ENCODE measurements around the gene FGF10.

FGF10 gene

DNA sequence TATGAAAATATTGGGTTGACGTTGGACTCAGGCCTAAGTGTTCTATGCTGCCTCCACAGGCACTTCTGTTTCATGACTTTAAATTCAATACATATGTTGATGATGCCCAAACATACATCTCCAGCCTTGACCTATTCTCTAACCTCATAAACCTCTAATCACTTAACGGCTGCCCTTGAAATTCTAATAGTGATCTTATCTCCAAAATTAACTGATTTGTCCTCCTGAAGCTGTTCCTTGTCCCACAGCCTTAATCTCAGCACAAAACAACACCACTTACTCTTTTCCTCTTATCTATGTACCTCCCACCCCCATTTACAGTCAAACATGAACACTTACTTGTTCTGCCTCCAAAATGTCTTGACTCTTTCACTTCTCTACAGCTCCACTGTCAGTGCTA, 43.3 kb downstream of the FGF10 start:
- no peak for DNase-seq

- no peak for DNase-seq
Observed at GRCh38 chr5:44336708-44337107, 52.5 kb downstream of the FGF10 start.

DNA sequence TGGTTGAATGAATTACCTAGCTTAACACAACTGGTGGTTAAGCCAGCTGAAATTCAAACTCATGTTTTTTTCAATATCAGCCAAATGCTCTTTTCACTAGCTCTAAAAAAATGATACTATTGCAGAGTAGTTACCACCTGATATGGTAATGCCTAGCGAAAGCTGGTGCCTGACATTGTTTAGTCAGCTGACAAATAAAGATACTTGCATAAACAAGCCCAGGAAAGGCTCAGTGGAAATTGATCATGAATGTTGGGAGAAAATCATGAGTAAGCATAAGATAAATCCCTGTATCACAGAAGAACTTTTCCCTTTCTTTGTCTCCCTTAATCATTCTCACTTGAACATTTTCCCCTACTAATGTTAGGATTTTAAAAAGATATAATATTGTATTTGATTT, 54.6 kb downstream of the FGF10 start:
- DNase-seq, result no peak

GRCh38 chr5:44332285-44332971, 56.8 kb downstream of the FGF10 start:
- peak; percentile 20 for DNase-seq

GRCh38 chr5:44331471-44332050, 57.7 kb downstream of the FGF10 start:
- DNase-seq, result no peak

GRCh38 chr5:44329716-44330115, 59.5 kb downstream of the FGF10 start:
- no peak for DNase-seq

GRCh38 chr5:44321144-44321725, 68.0 kb downstream of the FGF10 start:
- no peak for DNase-seq

GRCh38 chr5:44320188-44320587, 69.0 kb downstream of the FGF10 start:
- no peak for DNase-seq

DNA sequence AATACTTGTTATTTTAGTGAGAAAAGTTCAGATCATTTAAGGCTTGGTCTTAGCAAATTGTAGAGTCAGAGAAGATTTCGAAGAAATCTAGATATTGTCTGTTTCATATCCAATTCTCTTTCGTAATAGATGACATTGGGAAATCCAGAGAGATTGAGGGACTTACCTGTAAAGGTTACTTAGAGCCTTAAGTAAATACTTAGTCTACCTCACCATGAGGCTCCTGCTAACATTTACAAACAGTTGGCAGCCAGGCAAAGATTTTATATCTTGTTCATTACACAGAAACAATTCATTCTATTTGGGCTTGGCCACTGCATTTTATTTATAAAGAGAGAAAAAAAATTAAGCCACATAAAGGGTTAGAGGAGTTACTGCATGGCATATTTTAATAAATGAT, 70.3 kb downstream of the FGF10 start:
- DNase-seq, result no peak

DNA sequence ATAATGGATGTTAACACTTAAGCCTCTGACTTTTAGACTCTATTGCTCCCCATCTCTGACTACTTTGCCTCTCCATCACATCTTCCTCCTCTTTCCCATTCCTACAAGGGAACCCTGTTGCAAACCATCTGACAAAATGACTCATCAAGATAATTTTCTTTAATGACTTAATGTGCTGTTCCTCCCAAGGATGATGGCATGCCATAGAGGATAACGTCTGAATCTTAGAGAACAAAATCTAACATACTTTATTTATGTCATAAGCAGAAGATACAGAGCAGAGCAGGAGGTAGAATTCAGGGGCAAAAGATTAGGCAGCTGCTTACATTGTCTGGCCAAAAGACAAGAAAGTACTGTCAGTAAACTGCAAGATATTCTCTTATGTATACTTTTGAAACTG, 76.8 kb downstream of the FGF10 start:
- no peak for DNase-seq

DNA sequence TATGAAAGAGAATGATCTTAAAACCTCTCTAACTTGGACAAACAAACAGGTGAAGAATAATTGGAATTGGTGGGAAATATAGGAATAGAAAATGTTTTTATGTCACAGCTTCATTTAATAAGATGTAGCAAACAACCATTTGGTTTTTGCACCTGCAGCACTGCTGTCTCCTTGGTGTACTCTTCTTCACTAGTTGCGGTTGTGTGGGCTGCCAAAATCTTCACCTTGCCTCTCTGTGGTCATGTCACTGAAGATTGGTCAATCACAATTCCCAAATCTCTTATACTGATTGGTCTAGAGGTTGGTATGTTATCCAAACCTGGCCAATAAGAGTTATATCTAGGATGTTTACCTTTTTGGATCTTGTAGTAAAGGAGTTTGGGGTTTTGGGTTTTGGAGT, 88.7 kb downstream of the FGF10 start:
- DNase-seq, result no peak

DNA sequence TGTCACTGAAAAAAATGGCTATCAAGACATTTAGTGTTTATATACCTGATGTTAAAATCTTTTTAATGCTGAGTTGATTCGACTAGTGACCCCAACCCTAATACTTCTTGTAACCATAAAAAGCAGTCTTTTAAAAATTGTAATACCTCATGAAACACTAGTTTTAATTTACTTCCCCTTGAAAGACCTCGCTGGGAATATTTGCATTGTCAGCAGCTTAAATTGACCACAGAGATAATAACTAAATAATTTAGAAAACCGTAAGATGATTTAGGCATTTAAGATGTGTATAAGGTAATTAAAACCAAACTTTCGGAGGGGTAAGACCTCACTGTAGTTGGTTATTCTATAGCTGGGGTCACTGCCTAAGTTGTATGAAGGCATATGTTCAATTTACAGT, 89.8 kb downstream of the FGF10 start:
- no peak for DNase-seq

DNA sequence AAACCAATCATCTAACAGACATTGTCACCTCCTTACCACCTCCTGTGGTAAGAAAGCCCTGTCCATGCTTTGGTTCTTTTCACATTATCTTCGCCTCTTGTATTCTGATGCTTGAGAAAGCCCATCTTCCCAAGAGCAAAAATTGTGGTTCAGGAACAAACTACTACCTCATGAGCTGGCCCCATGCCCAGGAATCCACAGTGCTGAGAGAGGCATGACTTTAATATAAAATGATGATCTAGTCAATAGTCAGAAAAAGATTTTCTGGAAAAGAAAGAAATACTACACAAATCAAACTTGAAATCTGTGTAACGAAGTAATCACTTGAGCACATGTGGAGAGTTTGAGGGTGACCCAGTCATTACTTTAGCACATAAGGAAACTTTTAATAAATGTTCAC, 94.7 kb downstream of the FGF10 start:
- peak; percentile 21 for DNase-seq

- DNase-seq, result no peak
Observed at GRCh38 chr5:44292736-44293135, 96.5 kb downstream of the FGF10 start.

DNA sequence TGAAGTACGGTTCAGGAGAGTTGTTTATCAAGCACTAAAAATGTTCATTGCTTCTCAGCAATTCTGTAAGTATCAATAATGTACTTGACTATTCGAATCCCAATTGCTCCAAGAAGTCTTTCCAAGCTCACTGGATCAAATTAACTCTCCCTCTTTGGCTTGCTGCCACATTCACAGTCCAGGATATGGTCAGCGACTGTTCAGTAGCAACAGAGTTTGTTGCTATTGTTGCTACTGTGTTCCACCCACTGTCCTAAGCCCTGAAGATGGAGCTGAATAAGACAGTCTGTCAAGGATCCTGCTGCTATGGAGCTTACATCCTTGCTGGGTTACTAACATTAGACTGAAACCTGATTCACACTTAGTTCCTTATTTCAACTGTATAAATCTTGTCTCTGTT, 110.8 kb downstream of the FGF10 start:
- no peak for DNase-seq

GRCh38 chr5:44275908-44276307, 113.3 kb downstream of the FGF10 start:
- no peak for DNase-seq

DNA sequence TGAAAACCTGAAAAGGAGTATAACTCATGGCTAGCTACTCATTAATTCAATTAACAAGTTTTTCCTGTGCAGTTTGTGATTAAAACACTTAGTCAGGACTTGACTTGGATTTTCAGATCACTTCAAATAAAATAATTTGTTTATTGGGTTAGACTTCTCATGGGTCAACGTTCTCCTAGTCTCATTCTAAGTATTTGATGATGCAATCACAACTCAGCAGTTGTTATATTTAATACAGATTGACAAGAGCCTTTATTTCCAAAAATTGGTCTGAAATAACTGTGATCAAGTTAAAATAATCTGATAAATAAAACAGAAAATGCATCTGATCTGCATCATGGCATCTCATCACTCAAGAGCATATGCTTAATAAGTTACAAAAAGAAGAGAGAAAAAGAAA, 113.9 kb downstream of the FGF10 start:
- no peak for DNase-seq

DNA sequence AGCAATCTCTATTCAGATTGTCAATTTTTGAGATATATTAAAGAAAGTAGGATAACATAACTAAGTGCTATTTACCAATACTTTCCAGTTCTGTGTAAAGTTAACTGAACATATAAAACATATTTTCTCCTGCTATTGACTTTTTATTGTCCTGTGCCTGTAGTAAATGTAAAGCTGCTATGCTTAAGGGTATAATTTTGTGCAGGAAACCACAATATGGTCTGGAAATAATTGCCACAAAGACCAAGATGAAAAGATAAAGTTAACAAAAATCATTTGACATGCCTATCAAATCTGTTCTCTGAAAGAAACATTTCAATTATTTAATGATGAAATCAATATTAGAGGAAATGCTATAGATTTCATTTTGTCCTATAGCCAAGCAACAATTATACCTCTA, 121.3 kb downstream of the FGF10 start:
- DNase-seq, result no peak

DNA sequence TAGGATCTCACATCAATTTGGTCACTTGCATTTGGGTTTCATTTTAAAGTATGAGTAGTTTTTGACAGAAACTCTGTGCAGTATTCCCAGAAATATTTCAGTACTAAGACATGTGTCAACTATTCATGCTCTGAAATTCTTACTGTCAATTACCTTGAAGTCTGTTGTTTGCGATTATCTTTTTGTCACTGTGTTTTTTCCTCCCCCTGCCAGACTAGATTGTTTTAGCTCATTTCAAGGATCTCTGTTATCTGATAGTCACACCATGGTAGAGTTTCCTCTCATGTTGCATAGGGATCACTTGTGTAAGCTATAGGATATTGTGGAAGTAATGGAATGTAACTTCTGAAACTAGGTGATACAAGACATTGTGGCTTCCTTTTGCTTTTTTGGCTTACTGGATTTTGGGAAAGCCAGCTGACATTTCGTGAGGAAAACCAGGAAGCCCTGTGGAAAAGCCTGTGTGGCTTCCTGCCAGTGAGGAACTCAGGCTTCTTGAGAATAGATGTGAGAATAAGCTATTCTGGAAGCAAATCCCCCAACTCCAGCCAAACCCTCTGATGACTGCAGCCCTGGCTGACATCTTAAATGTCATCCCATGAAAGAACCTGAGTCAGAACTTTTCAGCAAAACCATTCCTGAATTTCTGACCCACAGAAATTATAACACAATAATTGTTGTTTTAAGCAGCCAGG, 122.2 kb downstream of the FGF10 start:
- no peak for DNase-seq

DNA sequence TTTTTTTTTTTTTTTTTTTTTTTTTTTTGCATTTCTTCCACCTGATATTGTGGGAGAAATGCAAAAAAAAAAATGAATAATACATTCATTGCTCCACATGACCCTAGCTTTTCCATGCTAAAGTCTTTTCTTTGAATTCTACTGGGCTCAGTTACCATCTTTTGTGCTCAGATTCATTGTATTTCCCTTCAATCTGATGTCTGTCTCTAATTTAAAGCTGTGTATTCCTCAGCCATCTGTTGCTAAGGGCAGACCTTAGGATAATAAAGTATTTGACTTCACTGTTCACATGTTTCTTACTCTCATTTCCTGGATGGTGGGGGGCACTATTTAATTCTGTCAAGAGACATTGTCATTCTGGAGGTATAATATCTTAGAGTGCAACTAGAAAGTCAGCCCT, 123.5 kb downstream of the FGF10 start:
- no peak for DNase-seq

- DNase-seq, result no peak
Observed at GRCh38 chr5:44260793-44261192, 128.4 kb downstream of the FGF10 start.

GRCh38 chr5:44257653-44258365, 131.4 kb downstream of the FGF10 start:
- DNase-seq, result no peak

GRCh38 chr5:44257221-44257620, 132.0 kb downstream of the FGF10 start:
- no peak for DNase-seq

All from fibroblast of skin of right biceps (primary cell).